Immature natural killer cell (primary cell): Measurements from ENCODE around the gene SNAP29. TPM values are rescaled to one million over a fixed set of nuclear protein-coding genes. Genes with fewer than 3 reads are reported as not detected.
"Not testable (repeated sequence)": the region's sequence is repeated elsewhere in the genome, so short reads cannot be mapped to it uniquely, and the experiment has no call there.

Experiments
- DNase-seq, 3 donors: peaks; one replicate each; pipeline ENCODE4 v3.0.0; 2022; ENCODE audit warnings: mixed read lengths in 1 of 3
- H3K27ac Mint-ChIP-seq, 6 donors: one replicate each; pipeline ENCODE4 v1.8.0; 2020; ENCODE audit warnings: mixed read lengths in 6 of 6, mild to moderate bottlenecking in 5 of 6, inconsistent platforms in 4 of 6, moderate library complexity in 3 of 6
- H3K27me3 Mint-ChIP-seq, 3 donors: one replicate each; pipeline ENCODE4 v1.8.0; 2020 to 2021; ENCODE audit warnings: low read depth in 3 of 3, mild to moderate bottlenecking in 3 of 3, mixed read lengths in 3 of 3, moderate library complexity in 3 of 3, inconsistent platforms in 1 of 3
- H3K36me3 Mint-ChIP-seq, 3 donors: one replicate each; pipeline ENCODE4 v1.8.0; 2020; ENCODE audit warnings: mixed read lengths in 3 of 3, inconsistent platforms in 2 of 3, mild to moderate bottlenecking in 2 of 3
- H3K4me1 Mint-ChIP-seq, 2 donors: one replicate each; pipeline ENCODE4 v1.8.0; 2020; ENCODE audit warnings: inconsistent platforms in 2 of 2, mild to moderate bottlenecking in 2 of 2, mixed read lengths in 2 of 2, moderate library complexity in 1 of 2
- H3K4me3 Mint-ChIP-seq, 5 donors: one replicate each; pipeline ENCODE4 v1.8.0; 2020; ENCODE audit warnings: mild to moderate bottlenecking in 5 of 5, mixed read lengths in 5 of 5, inconsistent platforms in 3 of 5, moderate library complexity in 3 of 5
- H3K9me3 Mint-ChIP-seq, 6 donors: one replicate each; pipeline ENCODE4 v1.8.0; 2020; ENCODE audit warnings: mild to moderate bottlenecking in 6 of 6, mixed read lengths in 6 of 6, inconsistent platforms in 4 of 6, moderate library complexity in 3 of 6
- polyA plus RNA-seq, 3 donors: library from polyadenylated mRNA; unstranded; fragments of 300-500 nt; fragmentation: Illumina TruSeq; gene quantifications; one replicate each; pipeline ENCODE4 v1.2.3, GENCODE V29; 2021

SNAP29 gene
- polyA plus RNA-seq, 3 donors from 2014 or later = 25.3 to 35.8 (median 35.7) TPM

DNA sequence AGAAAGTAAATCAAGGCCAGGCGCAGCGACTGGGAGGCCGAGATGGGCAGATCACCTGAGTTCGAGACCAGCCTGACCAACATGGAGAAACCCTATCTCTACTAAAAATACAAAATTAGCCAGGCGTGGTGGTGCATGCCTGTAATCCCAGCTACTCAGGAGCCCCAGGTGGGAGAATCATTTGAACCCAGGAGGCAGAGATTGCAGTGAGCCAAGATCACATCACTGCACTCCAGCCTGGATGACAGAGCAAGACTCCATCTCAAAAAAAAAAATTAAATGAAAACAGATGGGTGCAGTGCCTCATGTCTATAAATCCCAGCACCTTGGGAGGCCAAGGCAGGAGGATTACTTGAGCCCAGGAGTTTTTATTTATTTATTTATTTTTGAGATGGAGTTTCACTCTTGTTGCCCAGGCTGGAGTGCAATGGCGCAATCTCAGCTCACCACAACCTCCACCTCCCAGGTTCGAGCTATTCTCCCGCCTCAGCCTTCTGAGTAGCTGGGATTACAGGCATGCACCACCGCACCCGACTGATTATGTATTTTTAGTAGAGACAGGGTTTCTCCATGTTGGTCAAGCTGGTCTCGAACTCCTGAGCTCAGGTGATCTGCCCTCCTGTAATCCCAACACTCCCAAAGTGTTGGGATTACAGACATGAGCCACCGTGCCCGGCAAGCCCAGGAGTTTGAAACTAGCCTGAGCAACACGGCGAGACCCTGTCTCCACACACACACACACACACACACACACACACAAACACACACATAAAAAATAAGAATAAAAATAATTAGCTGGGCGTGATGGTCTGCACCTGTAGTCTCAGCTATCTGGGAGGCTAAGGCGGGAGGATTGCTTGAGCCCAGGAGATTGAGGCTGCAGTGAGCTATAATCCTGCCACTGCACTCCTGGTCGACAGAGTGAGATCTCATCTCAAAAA is 42.6 kb downstream of the SNAP29 start:
- H3K27ac Mint-ChIP-seq, H3K4me1 Mint-ChIP-seq, DNase-seq, H3K9me3 Mint-ChIP-seq, H3K27me3 Mint-ChIP-seq, H3K36me3 Mint-ChIP-seq, H3K4me3 Mint-ChIP-seq: not testable (repeated sequence)

DNA sequence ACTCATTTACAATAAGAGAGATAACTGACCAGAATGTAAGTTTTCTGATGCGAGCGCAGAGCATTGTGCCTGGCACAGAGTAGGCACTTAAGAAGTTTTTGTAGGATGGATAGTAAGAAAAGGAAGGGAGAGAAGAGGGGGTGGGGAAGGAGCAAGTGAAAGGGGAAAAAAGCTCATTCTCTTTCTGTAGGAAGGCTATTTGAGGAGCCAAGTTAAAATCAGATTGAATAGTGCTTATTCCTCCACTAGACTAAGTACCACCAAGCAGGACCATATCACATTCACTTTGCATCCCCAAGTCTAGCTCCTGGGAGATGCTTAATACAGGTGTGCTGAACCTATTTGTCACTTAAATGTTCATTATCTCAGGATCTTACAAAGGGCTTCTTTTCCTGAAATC is 44.3 kb downstream of the SNAP29 start:
- H3K4me1 Mint-ChIP-seq = no peaks in the 10 kb centered on the region
- no peaks in the 10 kb centered on the region for H3K36me3 Mint-ChIP-seq
- H3K9me3 Mint-ChIP-seq = no peaks in the 10 kb centered on the region
- no peak overlapping the region for H3K4me3 Mint-ChIP-seq
- no peak for DNase-seq
- H3K27ac Mint-ChIP-seq = no peak overlapping the region
- H3K27me3 Mint-ChIP-seq = no peaks in the 10 kb centered on the region

DNA sequence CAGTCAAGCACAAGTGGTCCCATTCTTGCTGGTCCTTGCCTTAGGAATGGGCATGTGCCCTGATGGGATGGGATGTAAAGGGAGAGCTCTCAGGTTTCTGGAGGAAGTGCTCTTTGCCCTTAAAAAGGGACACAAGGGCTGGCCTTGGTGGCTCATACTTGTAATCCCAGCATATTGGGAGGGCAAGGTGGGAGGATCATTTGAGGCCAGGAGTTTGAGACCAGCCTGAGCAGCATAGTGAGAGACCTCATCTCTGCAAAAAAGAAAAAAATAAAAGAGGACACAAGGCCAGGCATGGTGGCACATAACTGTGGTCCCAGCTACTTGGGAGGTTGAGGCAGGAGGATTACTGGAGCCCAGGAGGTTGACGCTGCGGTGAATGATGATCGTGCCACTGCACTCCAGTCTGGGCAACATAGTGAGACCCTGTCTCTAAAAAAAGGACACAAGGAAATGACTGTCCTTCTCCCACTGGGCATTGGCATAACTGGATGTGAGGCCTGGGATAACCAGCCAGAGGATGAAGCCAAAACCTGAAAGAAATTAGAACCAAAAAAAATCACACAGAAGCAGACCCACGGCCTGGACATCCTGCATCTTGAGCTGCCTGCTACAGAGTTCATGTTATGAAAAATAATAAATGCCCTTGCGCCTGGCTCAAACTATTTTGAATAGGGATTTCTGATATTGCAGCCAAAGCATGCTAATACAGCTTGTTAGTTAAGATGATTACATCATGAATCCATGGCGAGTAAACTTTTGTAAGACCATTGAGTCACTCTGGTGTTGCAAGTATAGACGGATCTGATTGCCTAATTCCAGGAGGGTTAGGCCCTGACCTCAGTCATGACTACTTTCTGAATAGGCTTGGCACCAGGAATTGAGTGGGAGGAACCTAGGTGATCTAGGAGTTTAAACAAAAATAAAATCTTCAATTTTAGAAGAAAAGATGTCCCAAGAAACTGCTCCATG is 45.5 kb downstream of the SNAP29 start:
- no peak for DNase-seq
- Mint-ChIP-seq H3K27me3 (no peaks in the 10 kb centered on the region), H3K4me3 (no peak overlapping the region), H3K4me1 (no peaks in the 10 kb centered on the region), H3K27ac (no peak overlapping the region), H3K36me3 (no peaks in the 10 kb centered on the region), H3K9me3 (no peaks in the 10 kb centered on the region)

DNA sequence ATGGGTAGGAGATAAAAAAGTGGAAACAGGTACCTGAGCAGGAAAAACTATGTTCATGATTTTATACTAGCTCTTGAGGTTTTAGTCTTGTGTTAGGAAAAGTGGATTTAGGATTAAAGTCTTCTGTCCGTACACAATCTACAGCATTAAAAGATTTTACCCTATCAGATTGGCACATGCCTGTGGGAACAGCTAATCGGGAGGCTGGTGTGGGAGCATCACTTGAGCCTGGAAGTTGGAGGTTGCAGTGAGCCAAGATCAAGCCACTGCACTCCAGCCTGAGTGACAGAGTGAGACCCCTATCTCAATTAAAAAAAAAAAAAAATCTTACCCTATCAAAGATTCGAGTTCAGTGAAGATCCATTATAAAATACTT is 46.2 kb downstream of the SNAP29 start:
- H3K27ac Mint-ChIP-seq = no peak overlapping the region
- no peak for DNase-seq
- H3K4me3 Mint-ChIP-seq = no peak overlapping the region
- H3K4me1 Mint-ChIP-seq = peaks cover 2 to 4% of the 10 kb centered on the region in 2 donors
- no peaks in the 10 kb centered on the region for H3K27me3 Mint-ChIP-seq
- H3K36me3 Mint-ChIP-seq = no peaks in the 10 kb centered on the region
- no peaks in the 10 kb centered on the region for H3K9me3 Mint-ChIP-seq

DNA sequence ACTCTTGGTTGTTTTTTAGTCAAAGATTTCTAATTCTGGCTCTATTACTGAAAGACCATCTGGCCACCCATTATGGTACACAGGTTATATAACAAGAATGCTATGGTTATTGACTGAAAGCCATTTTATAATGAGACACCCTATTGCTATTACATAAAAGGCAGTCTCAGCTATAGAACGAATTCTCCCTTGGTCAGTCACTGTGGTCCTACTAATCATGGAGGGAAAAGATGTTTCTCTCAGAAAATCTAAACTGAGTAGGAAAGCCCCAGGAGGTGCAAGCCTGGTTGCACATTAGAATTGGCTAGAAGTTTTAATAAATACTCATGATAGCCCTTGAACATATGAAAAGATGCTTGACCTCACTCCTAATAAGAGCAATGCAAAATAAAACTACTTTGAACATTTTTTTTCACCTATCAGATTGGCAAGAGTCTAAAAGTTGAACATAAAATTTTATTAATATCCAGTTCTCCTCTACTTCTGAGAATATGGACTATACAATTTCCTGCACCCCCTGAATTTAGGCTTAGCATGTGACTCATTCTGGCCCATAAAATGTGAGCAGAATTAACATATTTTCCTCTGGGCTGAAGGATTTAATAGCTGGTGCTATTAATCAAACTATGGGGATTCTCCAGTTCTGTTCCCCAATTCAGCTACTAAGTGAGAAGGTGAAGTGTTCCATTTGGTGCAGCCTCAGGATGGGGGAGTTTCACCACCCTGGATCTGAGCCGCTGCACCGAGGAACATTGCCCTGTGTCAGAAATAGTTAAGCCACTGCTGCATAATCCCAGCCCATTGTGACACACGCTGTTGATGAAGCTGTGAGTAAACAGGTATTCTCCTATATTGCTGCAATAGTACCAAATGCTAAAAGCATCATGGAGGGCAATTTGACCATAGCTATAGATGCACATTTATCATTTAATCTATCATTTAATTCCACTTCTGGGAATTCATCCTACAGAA is 46.9 kb downstream of the SNAP29 start:
- no peaks in the 10 kb centered on the region for H3K36me3 Mint-ChIP-seq
- no peak for DNase-seq
- no peak overlapping the region for H3K27ac Mint-ChIP-seq

DNA sequence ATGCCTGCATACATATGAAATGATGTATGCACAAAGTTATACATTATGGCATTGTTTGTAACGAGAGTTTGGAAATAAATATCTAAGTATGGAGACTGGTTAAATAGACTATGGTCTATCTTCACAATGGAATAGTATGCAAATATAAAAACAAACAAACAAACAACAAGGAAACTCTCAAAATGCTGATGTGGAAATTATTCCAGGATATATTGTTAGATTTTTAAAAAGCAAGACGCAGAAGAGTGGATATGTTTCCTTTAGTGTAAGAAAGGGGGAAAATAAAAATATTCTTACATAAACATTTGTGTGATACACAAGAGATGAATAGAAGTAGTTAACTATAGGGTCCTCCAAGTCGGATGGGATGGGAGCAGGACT is 47.6 kb downstream of the SNAP29 start:
- peak overlapping the region in 1 of 6 donors; percentile 13 for H3K27ac Mint-ChIP-seq
- no peak overlapping the region for H3K4me3 Mint-ChIP-seq
- peaks cover 8 to 9% of the 10 kb centered on the region in 2 donors for H3K4me1 Mint-ChIP-seq
- no peaks in the 10 kb centered on the region for H3K9me3 Mint-ChIP-seq
- H3K36me3 Mint-ChIP-seq = no peaks in the 10 kb centered on the region
- no peaks in the 10 kb centered on the region for H3K27me3 Mint-ChIP-seq
- DNase-seq = no peak

More for the DNA sequence above, 46.9 kb downstream of the SNAP29 start:
- H3K27me3 Mint-ChIP-seq = no peaks in the 10 kb centered on the region
- peaks cover 8 to 9% of the 10 kb centered on the region in 2 donors for H3K4me1 Mint-ChIP-seq
- no peak overlapping the region for H3K4me3 Mint-ChIP-seq
- H3K9me3 Mint-ChIP-seq = no peaks in the 10 kb centered on the region

DNA sequence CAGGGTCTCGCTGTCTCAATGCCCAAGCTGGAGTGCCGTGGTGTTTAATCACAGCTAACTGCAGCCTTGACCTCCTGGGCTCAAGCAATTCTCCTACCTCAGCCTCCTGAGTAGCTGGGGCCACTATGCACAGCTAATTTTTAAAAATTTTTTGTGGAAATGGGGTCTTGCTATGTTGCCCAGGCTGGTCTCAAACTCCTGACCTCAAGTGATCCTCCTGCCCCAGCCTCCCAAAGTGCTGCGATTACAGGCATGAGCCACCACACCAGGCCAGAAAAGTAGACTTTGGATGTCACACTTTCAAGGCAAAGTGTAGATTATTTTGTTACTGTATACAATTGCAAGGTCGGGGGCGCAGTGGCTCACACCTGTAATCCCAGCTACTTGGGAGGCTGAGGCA is 49.9 kb downstream of the SNAP29 start:
- not testable (repeated sequence) for H3K36me3 Mint-ChIP-seq, H3K27ac Mint-ChIP-seq, DNase-seq, H3K9me3 Mint-ChIP-seq, H3K4me3 Mint-ChIP-seq, H3K4me1 Mint-ChIP-seq, H3K27me3 Mint-ChIP-seq

DNA sequence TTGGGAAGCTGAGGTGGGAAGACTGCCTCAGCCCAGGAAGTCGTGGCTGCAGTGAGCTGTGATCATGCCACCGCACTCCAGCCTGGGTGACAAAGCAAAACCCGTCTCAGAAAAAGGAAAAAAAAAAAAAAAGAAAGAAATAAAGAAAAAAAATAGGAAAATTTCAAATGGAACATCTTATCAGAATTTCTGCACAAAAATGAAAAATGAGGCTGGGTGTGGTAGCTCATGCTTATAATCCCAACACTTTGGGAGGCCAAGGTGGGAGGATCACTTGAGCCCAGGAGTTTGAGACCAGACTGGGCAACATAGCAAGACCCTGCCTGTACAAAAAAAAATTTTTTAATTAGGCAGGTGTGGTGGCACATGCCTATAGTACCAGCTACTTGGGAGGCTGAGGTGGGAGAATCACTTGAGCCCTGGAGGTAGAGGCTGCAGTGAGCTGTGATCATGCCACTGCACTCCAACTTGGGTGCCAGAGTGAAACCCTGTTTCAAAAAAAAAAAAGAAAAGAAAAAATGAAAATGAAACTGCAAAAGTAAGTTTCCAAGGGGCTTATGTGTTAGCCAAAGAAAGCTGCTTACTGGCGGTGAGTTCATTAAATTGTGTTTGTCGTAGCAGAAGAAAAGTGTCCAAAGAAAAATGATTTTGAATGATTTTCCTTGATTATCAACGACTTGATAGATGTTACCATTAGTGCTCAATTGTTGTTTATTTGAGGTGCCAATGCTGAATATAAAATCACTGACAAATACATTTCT is 50.9 kb downstream of the SNAP29 start:
- peak; percentile 12 to 22 (median 18) for DNase-seq
- Mint-ChIP-seq H3K36me3 (no peaks in the 10 kb centered on the region), H3K9me3 (no peaks in the 10 kb centered on the region), H3K4me1 (peaks cover 9 to 11% of the 10 kb centered on the region in 2 donors), H3K27ac (peak overlapping the region; percentile 86 to 92 (median 89)), H3K27me3 (no peaks in the 10 kb centered on the region), H3K4me3 (peak overlapping the region; percentile 40 to 71 (median 54))

DNA sequence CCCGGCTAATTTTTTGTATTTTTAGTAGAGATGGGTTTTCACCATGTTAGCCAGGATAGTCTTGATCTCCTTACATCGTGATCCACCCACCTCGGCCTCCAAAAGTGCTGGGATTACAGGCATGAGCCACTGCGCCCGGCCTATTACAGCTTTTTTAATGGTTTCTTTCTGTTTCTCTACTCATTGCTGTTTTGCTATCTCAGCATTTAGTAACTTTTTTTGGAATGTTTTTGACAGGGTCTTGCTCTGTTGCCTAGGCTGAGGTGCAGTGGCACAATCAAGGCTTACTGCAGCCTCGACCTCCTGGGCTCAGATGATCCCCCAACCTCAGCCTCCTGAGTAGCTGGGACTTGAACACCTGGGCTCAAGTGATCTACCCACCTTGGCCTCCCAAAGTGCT is 53.7 kb downstream of the SNAP29 start:
- H3K27ac Mint-ChIP-seq = no peak overlapping the region
- no peak for DNase-seq
- H3K27me3 Mint-ChIP-seq = no peaks in the 10 kb centered on the region
- H3K9me3 Mint-ChIP-seq = no peaks in the 10 kb centered on the region
- no peak overlapping the region for H3K4me3 Mint-ChIP-seq
- peaks cover 18 to 23% of the 10 kb centered on the region in 2 donors for H3K4me1 Mint-ChIP-seq
- no peaks in the 10 kb centered on the region for H3K36me3 Mint-ChIP-seq

DNA sequence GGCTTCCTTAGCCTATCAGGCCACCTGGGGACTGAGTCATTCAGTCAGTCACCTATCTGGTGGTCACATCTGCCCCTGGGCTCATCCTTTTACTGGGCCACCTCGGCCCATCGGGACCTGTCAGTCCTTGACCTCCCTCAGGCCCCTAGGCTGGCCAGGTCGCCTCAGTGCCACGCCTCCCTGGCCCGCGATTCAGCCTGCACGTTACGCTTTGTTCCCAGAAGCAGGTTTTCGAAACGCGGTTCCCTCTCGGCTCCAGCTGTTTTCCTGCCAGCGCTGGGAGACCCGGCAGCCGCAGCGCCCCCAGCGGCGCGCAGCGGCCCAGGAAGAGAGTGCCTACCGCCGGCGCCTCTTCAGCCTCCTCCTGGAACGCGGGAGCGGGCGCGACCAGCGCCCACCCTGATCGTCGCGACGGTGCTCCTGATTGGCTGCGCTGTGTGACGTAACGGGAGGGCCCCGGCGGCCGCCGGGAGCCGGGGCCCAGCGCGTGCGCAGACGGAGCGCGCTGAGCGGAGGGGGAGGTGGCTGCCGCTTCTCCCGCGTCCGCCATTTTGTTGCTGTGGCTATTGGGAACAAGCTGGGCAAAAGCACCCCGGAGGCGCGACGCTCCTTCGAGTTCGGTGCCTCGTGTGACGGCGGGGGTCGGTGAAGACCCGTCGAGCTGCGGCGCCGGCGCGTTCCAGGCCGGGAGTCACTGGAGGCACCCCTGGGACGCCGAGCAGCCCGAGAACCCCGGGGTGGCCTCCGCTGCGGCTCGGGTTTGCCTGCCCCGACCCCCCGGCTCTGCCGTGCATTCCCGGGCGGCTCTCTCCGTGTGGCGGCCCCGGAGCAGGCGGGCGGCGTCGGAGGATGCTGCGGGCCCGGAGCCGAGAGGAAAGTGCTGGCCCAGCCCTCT is 58.4 kb downstream of the SNAP29 start, which contains the start of gene CRKL:
CRKL (plus strand) TSS at position 492 of the 895 bp plus-strand sequence. CDS start 528 bp downstream, outside the sequence.
- H3K27me3 Mint-ChIP-seq = peaks cover 0 to 6% (median 2%) of the 10 kb centered on the region in 3 donors
- H3K27ac Mint-ChIP-seq = peak within 1 kb of the TSS; percentile 88 to 98 (median 96)
- peaks cover 51 to 52% of the 10 kb centered on the region in 2 donors for H3K4me1 Mint-ChIP-seq
- H3K36me3 Mint-ChIP-seq = peaks cover 0 to 5% (median 0%) of the 10 kb centered on the region in 3 donors
- peak; percentile 95 to 96 (median 96) for DNase-seq
- no peaks in the 10 kb centered on the region for H3K9me3 Mint-ChIP-seq
- peak within 1 kb of the TSS; percentile 96 to 98 (median 98) for H3K4me3 Mint-ChIP-seq

DNA sequence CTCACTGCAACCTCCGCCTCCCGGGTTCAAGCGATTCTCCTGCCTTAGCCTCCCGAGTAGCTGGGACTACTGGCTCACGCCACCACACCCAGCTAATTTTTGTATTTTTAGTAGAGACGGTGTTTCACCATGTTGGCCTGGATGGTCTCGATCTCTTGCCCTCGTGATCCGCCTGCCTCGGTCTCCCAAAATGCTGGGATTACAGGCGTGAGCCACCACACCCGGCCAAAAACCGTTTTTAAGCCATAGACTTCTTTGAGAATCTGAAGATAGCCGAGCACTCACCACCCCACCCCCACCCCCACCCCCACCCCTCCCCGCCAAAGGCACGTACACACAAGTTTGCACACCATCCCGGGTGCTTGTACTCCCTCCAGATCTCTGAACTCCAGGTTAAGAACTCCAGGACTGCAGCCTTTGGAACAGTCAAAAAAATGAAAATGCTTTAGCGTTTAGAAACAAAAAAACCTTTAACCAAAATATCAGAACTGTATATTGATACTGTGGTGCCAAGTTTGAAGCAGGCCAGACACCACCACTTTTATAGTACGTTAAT is 59.9 kb downstream of the SNAP29 start:
- Mint-ChIP-seq H3K4me1 (peaks cover 57 to 60% of the 10 kb centered on the region in 2 donors), H3K36me3 (peaks cover 0 to 5% (median 0%) of the 10 kb centered on the region in 3 donors), H3K27me3 (peaks cover 0 to 6% (median 2%) of the 10 kb centered on the region in 3 donors), H3K4me3 (peak overlapping the region; percentile 96 to 98 (median 98)), H3K9me3 (no peaks in the 10 kb centered on the region), H3K27ac (peak overlapping the region; percentile 85 to 98 (median 96))
- no peak for DNase-seq
